WTC11 (cell line): Measurements from ENCODE around the gene SPTY2D1. TPM values are rescaled to one million over a fixed set of nuclear protein-coding genes. Genes with fewer than 3 reads are reported as not detected.
"Not testable (repeated sequence)": the region's sequence is repeated elsewhere in the genome, so short reads cannot be mapped to it uniquely, and the experiment has no call there.

Experiments used
- ATAC-seq: fragments of 200-7000 bp; cut with Tn5 transposase; 2 replicates; pipeline ENCODE4 v1.10.0; 2021; ENCODE audit warnings: mild to moderate bottlenecking, moderate library complexity
- CTCF ChIA-PET: fragments of 300-600 bp; sonication (Branson Sonifier 250); formaldehyde crosslinking; loops from one replicate; lab custom pipeline; 2021; ENCODE audit warnings: antibody characterized with exemption; lab: Charles Lee
- POLR2A ChIA-PET: fragments of 350-600 bp; sonication (Branson Sonifier 250); formaldehyde crosslinking; loops from one replicate; lab custom pipeline; 2021; ENCODE audit warnings: antibody characterized with exemption; lab: Charles Lee
- DNase-seq: peaks from one replicate; pipeline ENCODE4 v3.0.0; 2021; ENCODE audit warnings: low spot score
- H3K27ac Mint-ChIP-seq: 2 replicates; pipeline ENCODE4 v1.8.0; 2021; ENCODE audit warnings: mixed read lengths
- H3K27me3 Mint-ChIP-seq: 2 replicates; pipeline ENCODE4 v1.8.0; 2021; ENCODE audit warnings: low read depth, mild to moderate bottlenecking, moderate library complexity, mixed read lengths
- H3K36me3 Mint-ChIP-seq: 2 replicates; pipeline ENCODE4 v1.8.0; 2021; ENCODE audit warnings: mixed read lengths
- H3K4me1 Mint-ChIP-seq: 2 replicates; pipeline ENCODE4 v1.8.0; 2022; ENCODE audit warnings: mixed read lengths
- H3K4me3 Mint-ChIP-seq: 2 replicates; pipeline ENCODE4 v1.8.0; 2021; ENCODE audit warnings: mild to moderate bottlenecking, moderate library complexity, mixed read lengths
- H3K9me3 Mint-ChIP-seq: 2 replicates; pipeline ENCODE4 v1.8.0; 2021; ENCODE audit warnings: mixed read lengths
- ATF1 ChIP-seq: sonication (generic); formaldehyde crosslinking; IDR thresholded peaks from 2 replicates; pipeline ENCODE4 v1.8.1; 2023; ENCODE audit warnings: mild to moderate bottlenecking, moderate library complexity, missing genetic modification reagents
- ATF3 ChIP-seq: sonication (generic); formaldehyde crosslinking; conservative IDR thresholded peaks from 2 replicates; pipeline ENCODE4 v1.8.1; 2022; ENCODE audit warnings: mild to moderate bottlenecking, missing genetic modification reagents
- CTCF ChIP-seq: fragments of 200-600 bp; IDR thresholded peaks from 2 replicates; pipeline ENCODE4 v1.8.0; 2022; ENCODE audit warnings: antibody characterized with exemption
- ESRRA ChIP-seq: sonication (generic); formaldehyde crosslinking; IDR thresholded peaks from 2 replicates; pipeline ENCODE4 v1.8.1; 2022; ENCODE audit warnings: mild to moderate bottlenecking, missing genetic modification reagents, borderline replicate concordance
- ETV6 ChIP-seq: sonication (generic); formaldehyde crosslinking; IDR thresholded peaks from 2 replicates; pipeline ENCODE4 v1.8.1; 2022; ENCODE audit warnings: mild to moderate bottlenecking, missing genetic modification reagents
- FOXJ3 ChIP-seq: sonication (generic); formaldehyde crosslinking; IDR thresholded peaks from 2 replicates; pipeline ENCODE4 v1.9.0; 2021; ENCODE audit warnings: missing genetic modification reagents, mild to moderate bottlenecking, borderline replicate concordance
- FOXP1 ChIP-seq: sonication (generic); formaldehyde crosslinking; IDR thresholded peaks from 2 replicates; pipeline ENCODE4 v1.8.0; 2022; ENCODE audit warnings: missing genetic modification reagents, mild to moderate bottlenecking, moderate library complexity, borderline replicate concordance
- GABPB1 ChIP-seq: sonication (generic); formaldehyde crosslinking; IDR thresholded peaks from 2 replicates; pipeline ENCODE4 v1.8.1; 2023; ENCODE audit warnings: mild to moderate bottlenecking, missing genetic modification reagents
- IRF2 ChIP-seq: sonication (generic); formaldehyde crosslinking; IDR thresholded peaks from 2 replicates; pipeline ENCODE4 v1.8.0; 2022; ENCODE audit warnings: low read depth, missing genetic modification reagents, borderline replicate concordance
- KAT7 ChIP-seq: sonication (generic); formaldehyde crosslinking; IDR thresholded peaks from 2 replicates; pipeline ENCODE4 v1.8.1; 2023; ENCODE audit warnings: missing genetic modification reagents, mild to moderate bottlenecking, borderline replicate concordance
- MAX ChIP-seq: sonication (generic); formaldehyde crosslinking; IDR thresholded peaks from 2 replicates; pipeline ENCODE4 v1.8.0; 2022; ENCODE audit warnings: mild to moderate bottlenecking, missing genetic modification reagents
- NR3C1 ChIP-seq: sonication (generic); formaldehyde crosslinking; conservative IDR thresholded peaks from 2 replicates; pipeline ENCODE4 v1.8.1; 2023; ENCODE audit warnings: low read depth, mild to moderate bottlenecking, missing genetic modification reagents
- PRRX2 ChIP-seq: fragments of 250-450 bp; sonication (Bioruptor Pico); IDR thresholded peaks from 2 replicates; pipeline ENCODE4 v1.8.0; 2021; ENCODE audit warnings: mild to moderate bottlenecking
- RORB ChIP-seq: fragments of 250-450 bp; sonication (Bioruptor Pico); IDR thresholded peaks from 2 replicates; pipeline ENCODE4 v1.9.0; 2021; ENCODE audit warnings: mild to moderate bottlenecking
- SMAD4 ChIP-seq: sonication (generic); formaldehyde crosslinking; IDR thresholded peaks from 2 replicates; pipeline ENCODE4 v1.8.0; 2022; ENCODE audit warnings: mild to moderate bottlenecking, missing genetic modification reagents
- SOX15 ChIP-seq: fragments of 250-450 bp; sonication (Bioruptor Pico); IDR thresholded peaks from 2 replicates; pipeline ENCODE4 v1.9.0; 2021; ENCODE audit warnings: mild to moderate bottlenecking
- TEAD4 ChIP-seq: sonication (generic); formaldehyde crosslinking; IDR thresholded peaks from 2 replicates; pipeline ENCODE4 v1.8.0; 2022; ENCODE audit warnings: mild to moderate bottlenecking, missing genetic modification reagents
- TP53 ChIP-seq: sonication (generic); formaldehyde crosslinking; IDR thresholded peaks from 2 replicates; pipeline ENCODE4 v1.8.1; 2023; ENCODE audit warnings: mild to moderate bottlenecking, missing genetic modification reagents
- USF1 ChIP-seq: sonication (generic); formaldehyde crosslinking; IDR thresholded peaks from 2 replicates; pipeline ENCODE4 v1.8.0; 2022; ENCODE audit warnings: mild to moderate bottlenecking, missing genetic modification reagents
- ZNF219 ChIP-seq: sonication (generic); formaldehyde crosslinking; IDR thresholded peaks from 2 replicates; pipeline ENCODE4 v1.8.0; 2023; ENCODE audit warnings: missing genetic modification reagents, mild to moderate bottlenecking, borderline replicate concordance
- ZNF232 ChIP-seq: sonication (generic); formaldehyde crosslinking; IDR thresholded peaks from 2 replicates; pipeline ENCODE4 v1.8.0; 2022; ENCODE audit warnings: mild to moderate bottlenecking, missing genetic modification reagents
- ZNF263 ChIP-seq: sonication (generic); formaldehyde crosslinking; IDR thresholded peaks from 2 replicates; pipeline ENCODE4 v1.8.1; 2022; ENCODE audit warnings: low read depth, mild to moderate bottlenecking, moderate library complexity, missing genetic modification reagents
- ZNF317 ChIP-seq: sonication (generic); formaldehyde crosslinking; IDR thresholded peaks from 2 replicates; pipeline ENCODE4 v1.8.1; 2023; ENCODE audit warnings: low read depth, mild to moderate bottlenecking, moderate library complexity, missing genetic modification reagents, borderline replicate concordance
- ZNF416 ChIP-seq: fragments of 250-450 bp; sonication (Bioruptor Pico); IDR thresholded peaks from 2 replicates; pipeline ENCODE4 v1.9.0; 2021; ENCODE audit warnings: mild to moderate bottlenecking, inconsistent platforms
- ZNF425 ChIP-seq: fragments of 250-450 bp; sonication (Bioruptor Pico); conservative IDR thresholded peaks from 2 replicates; pipeline ENCODE4 v1.9.0; 2021; ENCODE audit warnings: mild to moderate bottlenecking
- total RNA-seq: library from RNA; stranded (reverse); gene quantifications from 3 replicates; pipeline ENCODE4 v1.2.3, GENCODE V29; 2021

SPTY2D1 gene
- total RNA-seq, 1 experiment from 2014 or later, result 14.3 TPM

GRCh38 chr11:18682466-18682865 is 48.3 kb upstream of the SPTY2D1 start (continued):
- no peak for TF ChIP-seq SMAD4

- ATAC-seq, H3K27ac Mint-ChIP-seq, DNase-seq, H3K27me3 Mint-ChIP-seq, H3K9me3 Mint-ChIP-seq, H3K36me3 Mint-ChIP-seq, H3K4me3 Mint-ChIP-seq, H3K4me1 Mint-ChIP-seq, POLR2A ChIA-PET: not testable (repeated sequence)
- CTCF ChIA-PET, result interaction anchor here (0.6 to 1.2 kb wide), 2 partner anchors 40 to 161 kb away, joined by 3 to 4 read pairs; no protein-coding TSS in a partner anchor
Measured at GRCh38 chr11:18681949-18682348, 47.8 kb upstream of the SPTY2D1 start.

- no peaks in the 10 kb centered on the region for H3K9me3 Mint-ChIP-seq
- no peak for ATAC-seq
Measured at GRCh38 chr11:18677560-18677959, 43.4 kb upstream of the SPTY2D1 start.

GRCh38 chr11:18676803-18677202 is 42.7 kb upstream of the SPTY2D1 start:
- no peak for TF ChIP-seq ZNF317 (CRISPR knock-in tag)
- no peak for TF ChIP-seq TP53 (CRISPR knock-in tag)
- TF ChIP-seq ZNF416 (CRISPR knock-in tag), result no peak
- TF ChIP-seq GABPB1, result no peak
- TF ChIP-seq NR3C1 (CRISPR knock-in tag), result no peak
- no peak for TF ChIP-seq RORB (CRISPR knock-in tag)
- TF ChIP-seq ZNF263, result no peak
- TF ChIP-seq MAX, result no peak
- TF ChIP-seq ZNF425, result no peak
- TF ChIP-seq FOXJ3 (CRISPR knock-in tag), result no peak
- TF ChIP-seq PRRX2, result no peak
- no peak for TF ChIP-seq TEAD4 (CRISPR knock-in tag)
- no peak for TF ChIP-seq ZNF219 (CRISPR knock-in tag)
- TF ChIP-seq ATF3 (CRISPR knock-in tag), result no peak
- no peak for TF ChIP-seq USF1
- no peak for TF ChIP-seq SOX15 (CRISPR knock-in tag)
- no peak for TF ChIP-seq ZNF232 (CRISPR knock-in tag)
- POLR2A ChIA-PET, result no interaction called here
- H3K27ac Mint-ChIP-seq, result no peak overlapping the region
- CTCF ChIA-PET, result interaction anchor here (1.4 to 1.9 kb wide), 2 partner anchors 45 to 88 kb away, joined by 4 to 6 read pairs; no protein-coding TSS in a partner anchor
- H3K4me1 Mint-ChIP-seq, result no peaks in the 10 kb centered on the region
- no peaks in the 10 kb centered on the region for H3K27me3 Mint-ChIP-seq
- no peak for DNase-seq
- no peaks in the 10 kb centered on the region for H3K36me3 Mint-ChIP-seq
- H3K9me3 Mint-ChIP-seq, result no peaks in the 10 kb centered on the region
- no peak overlapping the region for H3K4me3 Mint-ChIP-seq
- ATAC-seq, result no peak

More at GRCh38 chr11:18677560-18677959, 43.4 kb upstream of the SPTY2D1 start:
- Mint-ChIP-seq H3K4me1 (no peaks in the 10 kb centered on the region), H3K36me3 (no peaks in the 10 kb centered on the region), H3K4me3 (no peak overlapping the region), H3K27ac (no peak overlapping the region), H3K27me3 (no peaks in the 10 kb centered on the region)
- ChIA-PET CTCF (interaction anchor here (0.7 to 1.9 kb wide), 2 partner anchors 68 to 87 kb away, joined by 4 to 6 read pairs; no protein-coding TSS in a partner anchor), POLR2A (no interaction called here)
- TF ChIP-seq ESRRA (CRISPR knock-in tag) (no peak), ETV6 (CRISPR knock-in tag) (no peak), KAT7 (CRISPR knock-in tag) (no peak), FOXP1 (CRISPR knock-in tag) (no peak), FOXJ3 (CRISPR knock-in tag) (no peak), ATF1 (CRISPR knock-in tag) (no peak), IRF2 (no peak), CTCF (no peak)
- no peak for DNase-seq

GRCh38 chr11:18672209-18672608 is 38.1 kb upstream of the SPTY2D1 start:
- DNase-seq, H3K27ac Mint-ChIP-seq: not testable (repeated sequence)

More at GRCh38 chr11:18672209-18672608, 38.1 kb upstream of the SPTY2D1 start:
- H3K27me3 Mint-ChIP-seq, ATAC-seq, H3K36me3 Mint-ChIP-seq, POLR2A ChIA-PET, H3K9me3 Mint-ChIP-seq, H3K4me3 Mint-ChIP-seq: not testable (repeated sequence)
- peaks cover 17% of the 10 kb centered on the region for H3K4me1 Mint-ChIP-seq
- CTCF ChIA-PET, result interaction anchor here (0.6 to 3.0 kb wide), 2 partner anchors 92 to 557 kb away, joined by 4 to 6 read pairs; no protein-coding TSS in a partner anchor
